Muscle layer of colon (tissue), 2 donors: ENCODE results near the gene DPP9.
"Not testable (repeated sequence)": the region's sequence is repeated elsewhere in the genome, so short reads cannot be mapped to it uniquely, and the experiment has no call there.

Source experiments
- H3K27ac ChIP-seq: one replicate; pipeline ENCODE4 v1.7.0; 2013; ENCODE audit warnings: low read depth, mild to moderate bottlenecking, low read length, moderate library complexity
- H3K27me3 ChIP-seq, 2 donors: one replicate each; pipeline ENCODE4 v1.7.0; 2013; ENCODE audit warnings: low read length in 2 of 2, mild to moderate bottlenecking in 2 of 2; ENCODE audit not compliant: insufficient read depth in 2 of 2, control insufficient read depth in 1 of 2
- H3K36me3 ChIP-seq: one replicate; pipeline ENCODE4 v1.7.0; 2013; ENCODE audit warnings: mild to moderate bottlenecking, low read length; ENCODE audit not compliant: insufficient read depth
- H3K4me1 ChIP-seq: one replicate; pipeline ENCODE4 v1.7.0; 2013; ENCODE audit warnings: mild to moderate bottlenecking, low read length; ENCODE audit not compliant: insufficient read depth
- H3K4me3 ChIP-seq, 2 donors: one replicate each; pipeline ENCODE4 v1.7.0; 2013; ENCODE audit warnings: low read length in 2 of 2, low read depth in 1 of 2, mild to moderate bottlenecking in 1 of 2, moderate library complexity in 1 of 2
- H3K9ac ChIP-seq: one replicate; pipeline ENCODE4 v1.7.0; 2013; ENCODE audit warnings: low read length
- H3K9me3 ChIP-seq: one replicate; pipeline ENCODE4 v1.7.0; 2013; ENCODE audit warnings: mild to moderate bottlenecking, low read length
- donor health status: abdominal sarcoma.
- donor health status: Adenocarcinoma of cecum.

Gene DPP9

GRCh38 chr19:4755459-4755858, 31.8 kb upstream of the DPP9 start:
- Histone ChIP-seq H3K27me3 (no peaks in the 10 kb centered on the region), H3K4me1 (peaks cover 5% of the 10 kb centered on the region), H3K27ac (no peak overlapping the region), H3K9ac (no peak overlapping the region), H3K9me3 (no peaks in the 10 kb centered on the region), H3K4me3 (no peak overlapping the region), H3K36me3 (no peaks in the 10 kb centered on the region)

- no peaks in the 10 kb centered on the region for H3K36me3 ChIP-seq
- H3K27ac ChIP-seq: no peak overlapping the region
- H3K9me3 ChIP-seq: no peaks in the 10 kb centered on the region
- no peak overlapping the region for H3K4me3 ChIP-seq
- H3K27me3 ChIP-seq: no peaks in the 10 kb centered on the region
- H3K4me1 ChIP-seq: no peaks in the 10 kb centered on the region
- H3K9ac ChIP-seq: no peak overlapping the region
Observed at GRCh38 chr19:4754248-4754647, 30.6 kb upstream of the DPP9 start.

- no peak overlapping the region for H3K9ac ChIP-seq
- no peaks in the 10 kb centered on the region for H3K4me1 ChIP-seq
- H3K9me3 ChIP-seq: no peaks in the 10 kb centered on the region
- H3K27ac ChIP-seq: no peak overlapping the region
- H3K36me3 ChIP-seq: no peaks in the 10 kb centered on the region
- H3K4me3 ChIP-seq: no peak overlapping the region
- no peaks in the 10 kb centered on the region for H3K27me3 ChIP-seq
Observed at GRCh38 chr19:4749870-4750590, 26.4 kb upstream of the DPP9 start.

GRCh38 chr19:4748589-4748988, 24.9 kb upstream of the DPP9 start:
- Histone ChIP-seq H3K4me3 (no peak overlapping the region), H3K4me1 (peaks cover 5% of the 10 kb centered on the region), H3K9ac (no peak overlapping the region), H3K9me3 (no peaks in the 10 kb centered on the region), H3K27ac (no peak overlapping the region), H3K27me3 (no peaks in the 10 kb centered on the region), H3K36me3 (no peaks in the 10 kb centered on the region)

GRCh38 chr19:4748185-4748584, 24.5 kb upstream of the DPP9 start:
- Histone ChIP-seq H3K4me1 (peaks cover 5% of the 10 kb centered on the region), H3K36me3 (no peaks in the 10 kb centered on the region), H3K4me3 (no peak overlapping the region), H3K9me3 (no peaks in the 10 kb centered on the region), H3K9ac (no peak overlapping the region), H3K27me3 (no peaks in the 10 kb centered on the region), H3K27ac (no peak overlapping the region)

GRCh38 chr19:4745986-4746385, 22.3 kb upstream of the DPP9 start:
- no peak overlapping the region for H3K27ac ChIP-seq
- no peak overlapping the region for H3K4me3 ChIP-seq
- H3K36me3 ChIP-seq: no peaks in the 10 kb centered on the region
- H3K4me1 ChIP-seq: peaks cover 5% of the 10 kb centered on the region
- no peaks in the 10 kb centered on the region for H3K27me3 ChIP-seq
- no peaks in the 10 kb centered on the region for H3K9me3 ChIP-seq
- no peak overlapping the region for H3K9ac ChIP-seq

GRCh38 chr19:4745175-4745574, 21.5 kb upstream of the DPP9 start:
- not testable (repeated sequence) for H3K9ac ChIP-seq, H3K4me3 ChIP-seq, H3K36me3 ChIP-seq, H3K9me3 ChIP-seq, H3K27ac ChIP-seq, H3K4me1 ChIP-seq, H3K27me3 ChIP-seq

GRCh38 chr19:4744451-4745174, 21.0 kb upstream of the DPP9 start:
- Histone ChIP-seq H3K36me3 (no peaks in the 10 kb centered on the region), H3K4me3 (no peak overlapping the region), H3K9ac (no peak overlapping the region), H3K27ac (no peak overlapping the region), H3K27me3 (no peaks in the 10 kb centered on the region), H3K9me3 (no peaks in the 10 kb centered on the region), H3K4me1 (peaks cover 5% of the 10 kb centered on the region)

- no peak overlapping the region for H3K27ac ChIP-seq
Observed at GRCh38 chr19:4742723-4743646, 19.3 kb upstream of the DPP9 start.

GRCh38 chr19:4740092-4740491, 16.4 kb upstream of the DPP9 start:
- Histone ChIP-seq H3K27me3 (peaks cover 0 to 8% of the 10 kb centered on the region in 2 donors), H3K27ac (no peak overlapping the region), H3K9ac (no peak overlapping the region), H3K4me1 (peaks cover 5% of the 10 kb centered on the region), H3K9me3 (no peaks in the 10 kb centered on the region), H3K4me3 (no peak overlapping the region), H3K36me3 (no peaks in the 10 kb centered on the region)

More at GRCh38 chr19:4742723-4743646, 19.3 kb upstream of the DPP9 start:
- Histone ChIP-seq H3K4me3 (no peak overlapping the region), H3K9ac (no peak overlapping the region), H3K4me1 (peaks cover 5% of the 10 kb centered on the region), H3K9me3 (no peaks in the 10 kb centered on the region), H3K27me3 (peaks cover 0 to 8% of the 10 kb centered on the region in 2 donors), H3K36me3 (no peaks in the 10 kb centered on the region)

- H3K27ac ChIP-seq: no peak overlapping the region
- H3K9ac ChIP-seq: no peak overlapping the region
- H3K9me3 ChIP-seq: no peaks in the 10 kb centered on the region
- no peak overlapping the region for H3K4me3 ChIP-seq
- no peaks in the 10 kb centered on the region for H3K36me3 ChIP-seq
- no peaks in the 10 kb centered on the region for H3K4me1 ChIP-seq
- H3K27me3 ChIP-seq: peaks cover 0 to 8% of the 10 kb centered on the region in 2 donors
Observed at GRCh38 chr19:4738734-4739133, 15.1 kb upstream of the DPP9 start.
